ENCODE data around the gene BTBD19. TPM values are rescaled to one million over a fixed set of nuclear protein-coding genes. Genes with fewer than 3 reads are reported as not detected.
"Not testable (repeated sequence)": the region's sequence is repeated elsewhere in the genome, so short reads cannot be mapped to it uniquely, and the experiment has no call there.

Gene BTBD19
- total RNA-seq, 1 donor from 2014 or later: 4.4 TPM

DNA sequence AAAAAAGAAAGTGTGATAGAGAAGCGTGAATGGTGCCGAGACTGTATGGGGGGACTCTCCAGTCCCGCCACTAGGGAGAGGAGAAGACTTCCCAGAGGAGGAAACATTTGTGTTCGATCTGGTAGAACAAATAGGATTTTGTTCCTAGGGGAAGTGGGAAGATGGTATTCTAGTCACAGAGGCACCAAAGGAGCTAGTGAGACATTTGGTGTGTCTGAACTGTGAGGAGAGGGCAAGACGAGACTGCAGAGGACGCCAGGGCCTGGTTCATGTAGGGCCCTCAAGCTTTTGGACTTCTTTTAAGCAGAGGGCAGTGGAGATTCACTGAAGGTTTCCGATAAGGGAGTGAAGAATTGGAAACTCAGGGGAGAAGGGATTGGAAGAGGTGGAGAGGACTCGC, 2.9 kb downstream of the BTBD19 start:
- H3K4me3 ChIP-seq (ENCODE audit: low read depth, low read length): no peak overlapping the region
- H3K36me3 ChIP-seq (ENCODE audit: control insufficient read depth, insufficient read depth, low read length): peaks cover 1% of the 10 kb centered on the region
- TF ChIP-seq, protein P1, sequence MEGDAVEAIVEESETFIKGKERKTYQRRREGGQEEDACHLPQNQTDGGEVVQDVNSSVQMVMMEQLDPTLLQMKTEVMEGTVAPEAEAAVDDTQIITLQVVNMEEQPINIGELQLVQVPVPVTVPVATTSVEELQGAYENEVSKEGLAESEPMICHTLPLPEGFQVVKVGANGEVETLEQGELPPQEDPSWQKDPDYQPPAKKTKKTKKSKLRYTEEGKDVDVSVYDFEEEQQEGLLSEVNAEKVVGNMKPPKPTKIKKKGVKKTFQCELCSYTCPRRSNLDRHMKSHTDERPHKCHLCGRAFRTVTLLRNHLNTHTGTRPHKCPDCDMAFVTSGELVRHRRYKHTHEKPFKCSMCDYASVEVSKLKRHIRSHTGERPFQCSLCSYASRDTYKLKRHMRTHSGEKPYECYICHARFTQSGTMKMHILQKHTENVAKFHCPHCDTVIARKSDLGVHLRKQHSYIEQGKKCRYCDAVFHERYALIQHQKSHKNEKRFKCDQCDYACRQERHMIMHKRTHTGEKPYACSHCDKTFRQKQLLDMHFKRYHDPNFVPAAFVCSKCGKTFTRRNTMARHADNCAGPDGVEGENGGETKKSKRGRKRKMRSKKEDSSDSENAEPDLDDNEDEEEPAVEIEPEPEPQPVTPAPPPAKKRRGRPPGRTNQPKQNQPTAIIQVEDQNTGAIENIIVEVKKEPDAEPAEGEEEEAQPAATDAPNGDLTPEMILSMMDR (IDR thresholded peaks at IDR 0.05; ENCODE audit: insufficient read depth, low read length, poor library complexity, severe bottlenecking): no peak
- no peaks in the 10 kb centered on the region for H3K27me3 ChIP-seq (ENCODE audit: control insufficient read depth, insufficient read depth, low read length)
- no peak for DNase-seq (ENCODE audit: low read depth)

DNA sequence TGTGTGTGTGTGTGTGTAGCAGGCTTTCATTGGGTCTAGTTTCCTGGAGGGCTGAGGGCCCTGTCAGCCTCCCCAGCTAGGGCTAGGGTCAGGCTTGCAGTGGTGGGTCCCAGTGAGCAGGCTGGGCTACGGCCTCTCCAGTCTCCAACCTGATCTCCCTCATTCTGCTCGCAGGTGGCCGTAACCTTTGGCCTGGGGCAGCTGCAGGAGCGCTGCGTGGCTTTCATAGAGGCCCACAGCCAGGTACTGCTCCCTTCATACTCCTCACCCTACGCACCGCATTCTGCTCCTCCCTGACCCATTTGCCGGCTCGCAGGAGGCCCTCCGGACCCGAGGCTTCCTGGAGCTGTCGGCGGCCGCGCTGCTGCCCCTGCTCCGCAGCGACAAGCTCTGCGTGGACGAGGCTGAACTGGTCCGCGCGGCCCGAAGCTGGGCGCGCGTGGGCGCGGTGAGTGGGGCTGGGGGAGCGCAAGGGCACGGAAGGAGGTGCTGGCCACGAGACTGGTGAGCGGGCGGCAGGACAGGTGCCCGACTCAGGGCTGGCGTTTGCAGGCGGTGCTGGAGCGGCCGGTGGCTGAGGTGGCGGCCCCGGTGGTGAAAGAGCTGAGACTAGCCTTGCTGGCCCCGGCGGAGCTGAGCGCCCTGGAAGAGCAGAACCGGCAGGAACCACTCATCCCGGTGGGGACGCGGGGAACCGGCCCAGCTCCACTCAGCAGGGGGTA, 4.7 kb downstream of the BTBD19 start:
- TF ChIP-seq, protein P1 (IDR thresholded peaks at IDR 0.05; ENCODE audit: insufficient read depth, low read length, poor library complexity, severe bottlenecking): no peak
- no peak for DNase-seq (ENCODE audit: low read depth)
- Histone ChIP-seq H3K36me3 (ENCODE audit: control insufficient read depth, insufficient read depth, low read length) (no peaks in the 10 kb centered on the region), H3K27me3 (ENCODE audit: control insufficient read depth, insufficient read depth, low read length) (no peaks in the 10 kb centered on the region), H3K4me3 (ENCODE audit: low read depth, low read length) (peak overlapping the region; percentile 35)

DNA sequence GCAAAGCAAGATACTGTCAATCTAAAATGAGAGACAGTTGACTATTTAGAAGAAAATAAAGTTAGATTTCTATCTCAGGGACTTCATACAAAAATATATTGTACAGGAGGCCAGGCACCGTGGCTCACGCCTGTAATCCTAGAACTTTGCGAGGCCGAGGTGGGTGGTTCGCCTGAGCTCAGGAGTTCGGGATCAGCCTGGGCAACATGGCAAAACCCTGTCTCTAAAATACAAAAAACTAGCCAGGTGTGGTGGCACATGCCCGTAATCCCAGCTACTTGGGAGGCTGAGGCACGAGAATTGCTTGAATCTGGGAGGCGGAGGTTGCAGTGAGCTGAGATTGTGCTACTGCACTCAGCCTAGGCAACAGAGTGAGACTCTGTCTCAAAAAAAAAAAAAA, 7.6 kb downstream of the BTBD19 start:
- not testable (repeated sequence) for H3K4me3 ChIP-seq (ENCODE audit: low read depth, low read length); DNase-seq (ENCODE audit: low read depth); H3K36me3 ChIP-seq (ENCODE audit: control insufficient read depth, insufficient read depth, low read length); H3K27me3 ChIP-seq (ENCODE audit: control insufficient read depth, insufficient read depth, low read length)

DNA sequence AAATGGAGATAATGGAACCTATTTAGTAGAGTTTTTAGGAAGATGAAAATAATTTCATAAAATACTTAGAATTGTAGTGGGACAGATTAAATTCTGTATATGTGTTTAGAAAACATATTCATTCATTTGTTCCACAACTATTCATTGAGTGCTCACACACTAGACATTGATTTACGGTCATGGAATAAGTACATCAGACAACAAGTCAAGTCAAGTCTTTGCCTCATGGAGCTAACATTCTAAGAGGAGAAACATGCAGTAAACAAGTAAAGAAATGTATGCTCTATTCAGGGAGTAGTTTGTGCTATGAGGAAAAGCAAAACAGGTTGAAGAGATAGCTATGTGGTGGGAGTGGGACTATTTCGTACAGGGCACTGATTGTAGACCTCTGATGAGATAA, 9.0 kb downstream of the BTBD19 start:
- TF ChIP-seq, protein P1 (IDR thresholded peaks at IDR 0.05; ENCODE audit: insufficient read depth, low read length, poor library complexity, severe bottlenecking): no peak
- Histone ChIP-seq H3K4me3 (ENCODE audit: low read depth, low read length) (no peak overlapping the region), H3K27me3 (ENCODE audit: control insufficient read depth, insufficient read depth, low read length) (no peaks in the 10 kb centered on the region), H3K36me3 (ENCODE audit: control insufficient read depth, insufficient read depth, low read length) (no peaks in the 10 kb centered on the region)
- DNase-seq (ENCODE audit: low read depth): no peak

DNA sequence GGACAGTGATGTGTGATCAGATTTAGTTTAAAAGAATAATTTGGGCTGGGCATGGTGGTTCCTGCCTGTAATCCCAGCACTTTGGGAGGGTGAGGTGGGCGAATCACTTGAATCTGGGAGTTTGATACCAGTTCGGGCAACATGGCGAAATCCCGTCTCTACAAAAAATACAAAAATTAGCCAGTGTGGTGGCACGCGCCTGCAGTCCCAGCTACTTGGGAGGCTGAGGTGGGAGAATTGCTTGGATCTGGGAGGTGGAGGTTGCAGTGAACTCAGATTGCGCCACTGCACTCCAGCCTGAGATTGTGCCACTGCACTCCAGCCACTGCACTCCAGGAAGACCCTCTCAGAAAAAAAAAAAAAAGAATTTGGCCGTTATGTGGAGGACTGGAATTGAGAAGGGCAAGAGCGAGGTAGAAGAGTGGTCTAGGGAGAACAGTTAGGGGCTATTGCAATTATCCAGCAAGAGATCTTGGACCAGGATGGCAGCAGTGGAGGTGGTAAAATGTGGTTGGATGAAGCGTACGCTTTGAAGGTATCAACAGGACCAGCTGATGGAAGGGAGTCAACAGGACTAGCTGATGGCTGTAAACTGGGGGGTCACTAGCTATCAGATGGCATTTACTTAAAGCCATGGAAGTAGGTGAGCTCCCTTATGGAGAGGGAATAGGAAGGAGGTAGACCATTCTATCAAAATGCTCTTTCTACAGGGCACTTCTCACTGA, 9.6 kb downstream of the BTBD19 start:
- no peak for DNase-seq (ENCODE audit: low read depth)

DNA sequence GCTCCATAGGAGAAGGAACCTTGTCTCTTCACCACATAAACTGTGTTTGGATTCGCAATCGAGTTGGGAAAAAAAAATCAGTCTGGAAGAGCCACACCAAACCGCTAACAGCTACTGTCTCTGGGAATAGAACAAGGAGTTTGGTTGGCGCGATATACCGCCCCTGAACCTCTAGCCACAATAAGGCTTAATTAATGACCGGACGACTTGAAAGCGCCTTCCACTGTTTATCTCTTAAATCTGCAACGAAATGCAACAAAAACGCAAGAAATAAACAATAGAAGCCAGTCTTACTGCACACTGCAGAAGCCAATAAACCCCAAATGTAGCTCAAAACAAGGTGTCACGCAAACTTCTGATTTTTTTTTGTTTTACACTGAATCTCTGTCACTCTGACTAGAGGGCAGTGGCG, 10.9 kb downstream of the BTBD19 start:
- no peaks in the 10 kb centered on the region for H3K27me3 ChIP-seq (ENCODE audit: control insufficient read depth, insufficient read depth, low read length)
- no peak for DNase-seq (ENCODE audit: low read depth)
- peak overlapping the region; percentile 15 for H3K4me3 ChIP-seq (ENCODE audit: low read depth, low read length)
- TF ChIP-seq, protein P1 (IDR thresholded peaks at IDR 0.05; ENCODE audit: insufficient read depth, low read length, poor library complexity, severe bottlenecking): no peak
- no peaks in the 10 kb centered on the region for H3K36me3 ChIP-seq (ENCODE audit: control insufficient read depth, insufficient read depth, low read length)

More for the DNA sequence above, 9.6 kb downstream of the BTBD19 start:
- H3K27me3 ChIP-seq (ENCODE audit: control insufficient read depth, insufficient read depth, low read length): no peaks in the 10 kb centered on the region
- no peaks in the 10 kb centered on the region for H3K36me3 ChIP-seq (ENCODE audit: control insufficient read depth, insufficient read depth, low read length)
- TF ChIP-seq, protein P1 (IDR thresholded peaks at IDR 0.05; ENCODE audit: insufficient read depth, low read length, poor library complexity, severe bottlenecking): no peak
- H3K4me3 ChIP-seq (ENCODE audit: low read depth, low read length): no peak overlapping the region

All from kidney epithelial cell (primary cell).